IPS-NIHi7 (cell line): Measurements from ENCODE around the gene KBTBD4.
"Not testable (repeated sequence)": the region's sequence is repeated elsewhere in the genome, so short reads cannot be mapped to it uniquely, and the experiment has no call there.

Source experiments
- DNase-seq: peaks from one replicate; pipeline ENCODE4 v3.0.0; 2012; ENCODE audit warnings: mixed read lengths; ENCODE audit errors: extremely low spot score

The KBTBD4 gene

DNA sequence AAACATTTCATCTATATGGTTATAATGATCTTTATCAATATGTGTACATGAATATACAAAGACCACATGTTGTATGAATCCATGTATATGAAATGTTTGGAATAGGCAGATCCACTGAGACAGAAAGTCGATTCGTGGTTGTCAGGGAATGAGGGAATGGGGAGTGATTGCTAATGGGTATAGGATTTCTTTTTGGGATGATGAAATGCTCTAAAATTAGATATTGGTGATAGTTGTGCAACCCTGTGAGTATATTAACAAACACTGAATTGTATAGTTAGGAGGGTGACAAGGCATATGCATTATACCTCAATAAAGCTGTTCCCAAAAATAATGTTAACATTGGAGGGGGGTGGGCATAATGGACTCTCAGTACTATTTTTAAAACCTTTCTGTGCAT lies 18.3 kb downstream of the KBTBD4 start:
- DNase-seq = no peak

DNA sequence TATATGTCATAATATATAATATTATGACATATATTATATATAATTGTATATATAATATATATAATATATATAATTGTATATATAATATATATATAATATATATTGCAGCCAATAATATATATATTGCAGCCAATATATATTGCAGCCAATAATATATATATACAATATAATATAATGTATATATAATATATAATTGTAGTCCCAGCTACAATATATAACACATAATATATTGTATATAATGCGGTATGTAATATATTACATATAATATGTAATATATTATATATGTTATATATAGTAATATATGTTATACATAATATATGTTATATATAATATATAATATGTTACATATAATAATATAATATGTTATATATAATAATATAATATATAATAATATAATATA lies 20.1 kb downstream of the KBTBD4 start:
- no peak for DNase-seq

DNA sequence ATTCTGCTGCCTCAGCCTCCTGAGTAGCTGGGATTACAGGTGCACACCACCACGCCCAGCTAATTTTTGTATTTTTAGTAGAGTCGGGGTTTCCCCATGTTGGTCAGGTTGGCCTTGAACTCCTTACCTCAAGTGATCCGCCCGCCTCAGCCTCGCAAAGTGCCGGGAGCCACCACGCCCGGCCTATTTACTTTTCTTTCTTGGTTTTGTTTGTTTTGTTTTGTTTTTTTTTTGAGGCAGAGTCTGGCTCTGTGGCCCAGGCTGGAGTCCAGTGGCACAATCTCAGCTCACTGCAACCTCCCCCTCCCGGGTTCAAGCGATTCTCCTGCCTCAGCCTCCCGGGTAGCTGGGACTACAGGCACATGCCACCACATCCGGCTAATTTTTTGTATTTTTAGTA lies 21.8 kb downstream of the KBTBD4 start:
- not testable (repeated sequence) for DNase-seq

DNA sequence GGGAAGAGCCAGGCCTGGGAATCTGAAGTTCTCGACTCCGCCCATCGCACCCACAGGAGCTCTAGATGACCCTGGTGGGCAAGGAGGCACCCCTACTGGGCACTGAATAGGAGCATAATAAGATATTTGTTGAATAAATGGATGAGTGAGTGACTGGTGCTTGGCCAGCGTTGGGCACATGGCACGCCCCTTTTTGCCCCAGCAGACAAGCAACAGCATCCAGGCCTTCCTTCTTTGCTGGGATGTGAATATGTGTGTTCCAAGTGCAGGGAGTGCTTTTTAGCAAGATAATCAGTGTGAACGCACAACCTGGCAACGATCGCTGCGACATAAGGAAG lies 25.4 kb downstream of the KBTBD4 start:
- DNase-seq = peak; percentile 59

DNA sequence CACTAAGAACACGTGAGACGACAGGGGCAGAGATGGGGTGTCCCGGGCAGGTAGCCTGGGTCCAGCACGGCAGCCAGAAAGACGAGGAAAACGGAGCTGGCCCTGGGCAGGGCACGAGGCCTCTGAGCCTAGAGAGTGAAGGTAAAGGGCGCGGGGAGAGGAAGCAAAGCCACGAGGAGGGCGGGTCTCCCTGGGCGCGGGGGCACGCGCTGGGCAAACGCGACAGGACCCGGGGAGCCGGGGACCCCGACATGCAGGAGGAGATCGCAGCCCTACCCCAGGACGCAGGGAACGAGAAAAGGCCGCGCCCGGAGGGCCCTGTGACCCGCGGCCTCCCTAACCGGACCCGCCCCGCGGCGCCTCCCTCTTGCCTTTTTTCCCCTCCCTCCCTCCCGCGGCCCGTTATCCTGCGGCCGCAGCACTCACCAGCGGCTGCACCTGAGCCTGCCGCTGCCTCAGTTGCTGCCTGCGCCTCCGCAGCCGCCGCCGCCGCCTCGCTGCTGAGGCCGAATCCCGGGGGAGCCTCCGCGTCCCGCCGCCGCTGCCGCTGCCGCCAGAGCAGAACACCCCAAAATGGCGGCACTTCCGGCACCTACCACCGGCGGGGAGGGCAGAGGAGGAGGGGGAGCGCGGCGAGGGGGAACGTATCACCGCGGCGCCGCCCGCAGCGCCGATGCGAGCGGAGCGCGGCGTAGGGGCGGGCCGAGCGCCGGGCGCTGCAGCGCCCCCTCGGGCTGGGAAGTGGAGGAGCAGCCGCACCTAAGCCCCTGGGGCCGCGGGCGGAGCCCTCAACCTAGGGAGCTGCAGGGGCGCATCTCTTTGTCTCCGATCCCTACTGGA lies 26.0 kb downstream of the KBTBD4 start, which contains the start of gene CELF1:
Gene CELF1 (minus strand): TSS at position 567 of the 840 bp plus-strand sequence. CDS start 53,609 bp downstream, outside the sequence.
- DNase-seq = peak; percentile 92

DNA sequence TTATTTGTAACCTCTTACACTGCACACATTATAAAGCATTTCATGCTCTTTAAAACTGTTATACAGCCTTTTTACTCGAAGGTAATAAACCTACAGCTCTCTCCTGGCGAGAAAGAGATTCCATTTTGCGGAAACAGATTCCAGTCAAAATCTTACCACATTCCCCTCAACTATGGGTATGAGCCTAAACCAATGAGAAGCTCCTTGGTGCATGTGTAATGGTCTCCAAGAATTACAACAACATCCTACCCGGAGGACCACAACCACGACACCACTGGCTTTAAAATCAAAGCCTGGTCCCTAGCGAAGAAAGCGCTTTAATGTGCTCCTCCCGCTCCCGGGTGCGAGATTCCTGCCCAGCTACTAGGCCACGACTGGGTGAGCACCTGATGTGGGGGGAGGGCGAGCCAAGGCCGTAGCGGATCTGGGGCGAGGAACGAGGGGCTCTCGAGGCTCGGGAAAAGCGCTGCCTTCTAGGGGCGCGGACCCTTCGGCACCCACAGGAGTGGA lies 26.7 kb downstream of the KBTBD4 start:
- DNase-seq = peak; percentile 30

DNA sequence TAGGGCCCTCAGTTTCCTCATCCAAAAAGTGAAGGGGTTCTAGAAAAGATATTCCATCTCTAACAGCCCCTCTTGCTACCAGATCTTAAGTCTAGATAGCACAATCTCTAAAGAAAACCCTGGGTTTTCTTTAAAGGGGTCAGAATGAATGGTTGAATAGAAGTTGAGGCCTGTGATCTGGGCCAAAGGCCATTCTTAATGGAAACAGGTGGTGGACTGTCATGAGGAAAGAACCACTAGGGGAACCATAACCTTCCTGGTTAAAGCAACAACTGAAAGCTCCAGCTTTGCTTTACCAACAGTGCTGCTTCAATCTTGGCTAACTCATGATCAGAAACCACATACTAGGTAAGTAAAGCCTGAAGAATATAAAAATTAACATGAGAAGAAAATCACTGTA lies 27.7 kb downstream of the KBTBD4 start:
- DNase-seq = peak; percentile 34

DNA sequence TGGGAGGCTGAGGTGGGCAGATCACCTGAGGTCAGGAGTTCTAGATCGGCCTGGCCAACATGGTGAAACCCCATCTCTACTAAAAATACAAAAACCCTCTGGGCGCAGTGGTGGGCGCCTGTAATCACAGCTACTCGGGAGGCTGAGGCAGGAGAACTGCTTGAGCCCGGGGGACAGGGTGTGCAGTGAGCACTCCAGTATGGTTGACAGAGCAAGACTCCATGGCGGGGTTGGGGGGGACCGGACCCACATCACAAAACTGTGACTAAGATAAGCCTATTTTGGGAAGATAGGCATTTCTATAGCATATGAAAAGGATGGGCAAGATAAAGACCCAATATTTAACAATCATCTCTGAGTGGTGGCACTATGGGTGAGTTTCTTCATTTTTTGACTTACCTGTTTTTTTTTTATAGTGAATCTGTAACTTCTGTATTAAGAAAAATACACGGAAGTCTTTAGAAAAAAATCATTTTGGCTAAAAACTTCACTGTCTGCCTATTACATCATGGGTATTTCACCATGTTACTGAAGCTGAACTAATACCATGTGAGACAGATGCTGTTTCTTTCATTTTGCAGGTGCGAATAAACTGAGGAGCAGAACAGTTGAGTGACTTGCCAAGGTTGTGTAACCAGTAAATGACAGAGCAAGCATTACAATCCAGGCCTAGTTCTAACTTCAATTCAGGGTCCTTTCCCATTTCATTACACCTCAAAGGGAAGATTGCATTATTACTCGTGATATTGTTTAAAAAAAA lies 28.3 kb downstream of the KBTBD4 start:
- DNase-seq = no peak

DNA sequence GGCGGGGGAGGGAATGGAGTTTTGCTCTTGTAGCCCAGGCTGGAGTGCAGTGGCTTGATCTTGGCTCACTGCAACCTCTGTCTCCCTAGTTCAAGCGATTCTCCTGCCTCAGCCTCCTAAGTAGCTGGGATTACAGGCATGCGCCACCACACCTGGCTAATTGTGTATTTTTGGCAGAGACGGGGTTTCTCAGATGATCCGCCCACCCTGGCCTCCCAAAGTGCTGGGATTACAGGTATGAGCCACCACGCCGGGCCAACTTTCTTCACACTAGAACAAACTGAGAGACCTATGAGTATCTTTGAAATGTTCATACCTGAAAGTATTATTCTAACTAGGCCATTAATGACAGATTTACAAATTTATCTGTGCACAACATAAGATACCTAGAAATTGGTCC lies 32.5 kb downstream of the KBTBD4 start:
- not testable (repeated sequence) for DNase-seq

DNA sequence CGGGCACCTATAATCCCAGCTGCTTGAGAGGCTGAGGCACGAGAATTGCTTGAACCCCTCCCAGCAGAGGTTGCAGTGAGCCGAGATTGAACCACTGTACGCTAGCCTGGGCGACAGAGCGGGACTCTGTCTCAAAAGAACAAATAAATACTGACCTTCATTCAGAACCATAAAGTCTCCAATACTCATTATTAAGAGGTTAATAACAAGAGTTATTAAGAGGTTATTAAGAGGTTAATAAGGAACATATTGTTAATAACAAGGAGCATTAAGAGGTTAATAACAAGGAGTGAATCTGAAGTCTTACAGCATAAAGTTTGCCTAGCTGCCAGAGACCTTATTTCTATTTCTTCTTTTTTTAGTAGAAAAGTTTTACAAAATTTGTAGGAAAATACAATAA lies 33.5 kb downstream of the KBTBD4 start:
- DNase-seq = no peak

DNA sequence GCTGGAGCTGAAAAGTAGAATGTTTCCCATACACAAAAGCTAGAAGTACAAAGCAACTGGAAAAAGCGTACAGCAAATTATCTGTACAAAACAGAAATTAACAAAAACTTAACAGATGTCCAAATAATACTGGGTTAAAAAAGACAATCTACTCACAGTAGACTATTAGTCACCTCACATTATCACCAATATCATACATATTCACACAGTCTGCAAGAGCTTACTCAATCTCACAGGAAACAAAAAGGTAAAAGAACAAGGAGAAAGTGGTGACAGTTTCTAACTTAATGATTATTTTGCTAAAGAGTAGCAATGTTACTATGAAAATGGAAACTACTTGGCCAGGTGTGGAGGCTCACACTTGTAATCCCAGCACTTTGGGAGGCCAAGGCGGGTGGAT lies 37.7 kb downstream of the KBTBD4 start:
- no peak for DNase-seq

DNA sequence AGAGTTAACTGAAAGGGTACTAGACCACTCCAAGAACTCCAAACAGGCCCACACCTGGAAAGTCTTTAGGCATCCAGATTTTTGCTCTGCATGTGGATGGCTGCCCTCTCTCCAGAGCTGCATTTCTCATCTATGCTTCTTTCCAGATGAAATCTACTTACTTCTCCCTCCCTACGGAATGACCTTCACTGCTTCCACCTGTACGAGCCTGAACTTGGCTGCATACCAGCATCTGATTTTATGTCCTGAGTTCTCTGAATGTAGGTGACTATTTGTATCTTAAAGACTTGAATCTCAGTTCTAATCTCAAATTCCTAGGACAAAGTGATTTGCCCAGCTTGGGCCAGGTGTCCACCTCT lies 39.1 kb downstream of the KBTBD4 start:
- no peak for DNase-seq

DNA sequence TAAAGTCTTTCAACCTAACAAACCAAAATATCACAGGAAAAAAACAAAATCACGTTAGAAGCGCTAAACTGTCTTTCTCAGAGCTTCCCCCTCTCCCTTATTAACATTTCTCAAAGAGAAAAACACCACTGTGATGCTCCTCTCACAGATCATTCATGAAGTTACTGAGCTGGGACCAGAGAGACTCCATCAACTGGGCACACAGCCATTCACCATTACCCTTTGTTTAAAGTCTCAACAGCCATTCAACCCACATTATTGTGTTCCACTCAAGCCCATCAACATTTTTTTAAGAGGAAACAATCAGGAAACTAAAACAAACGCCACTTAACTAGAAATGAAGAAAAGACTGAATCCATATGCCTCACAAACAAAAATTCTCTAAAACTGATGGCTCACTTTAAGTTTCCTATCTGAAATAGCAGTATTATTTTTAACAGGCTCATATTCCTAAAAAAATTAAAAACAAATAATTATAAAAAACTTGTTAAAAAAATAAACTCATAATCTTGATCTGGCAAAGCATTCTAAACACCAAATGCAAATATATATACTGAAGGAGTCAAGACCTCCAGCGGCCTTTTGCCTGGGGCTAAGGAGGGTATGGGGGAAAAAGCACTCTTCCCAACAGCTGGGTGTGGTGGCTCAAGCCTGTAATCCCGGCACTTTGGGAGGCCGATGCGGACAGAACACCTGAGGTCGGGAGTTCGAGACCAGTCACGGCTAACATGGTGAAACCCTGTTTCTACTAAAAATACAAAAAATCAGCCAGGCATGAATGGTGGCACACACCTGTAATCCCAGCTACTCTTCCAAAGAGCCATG lies 39.8 kb downstream of the KBTBD4 start:
- DNase-seq = no peak

DNA sequence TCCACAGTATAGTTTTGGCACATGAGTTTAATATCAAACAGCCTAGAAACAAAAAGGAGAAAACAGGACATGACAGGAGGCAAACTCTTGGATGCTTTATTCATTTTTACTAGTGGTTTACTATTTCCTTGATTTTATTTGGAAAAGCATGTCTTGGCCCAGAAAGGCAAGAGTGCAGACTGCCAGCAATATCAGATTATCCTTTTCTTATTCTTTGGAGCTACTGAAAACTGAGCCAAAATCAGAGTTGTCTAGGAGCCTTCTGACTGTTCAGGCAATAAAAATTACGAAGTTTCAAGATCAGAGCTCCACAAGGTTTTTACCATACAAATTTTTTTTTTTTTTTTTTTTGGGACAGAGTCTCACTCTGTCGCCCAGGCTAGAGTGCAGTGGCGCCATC lies 41.9 kb downstream of the KBTBD4 start:
- DNase-seq = no peak

DNA sequence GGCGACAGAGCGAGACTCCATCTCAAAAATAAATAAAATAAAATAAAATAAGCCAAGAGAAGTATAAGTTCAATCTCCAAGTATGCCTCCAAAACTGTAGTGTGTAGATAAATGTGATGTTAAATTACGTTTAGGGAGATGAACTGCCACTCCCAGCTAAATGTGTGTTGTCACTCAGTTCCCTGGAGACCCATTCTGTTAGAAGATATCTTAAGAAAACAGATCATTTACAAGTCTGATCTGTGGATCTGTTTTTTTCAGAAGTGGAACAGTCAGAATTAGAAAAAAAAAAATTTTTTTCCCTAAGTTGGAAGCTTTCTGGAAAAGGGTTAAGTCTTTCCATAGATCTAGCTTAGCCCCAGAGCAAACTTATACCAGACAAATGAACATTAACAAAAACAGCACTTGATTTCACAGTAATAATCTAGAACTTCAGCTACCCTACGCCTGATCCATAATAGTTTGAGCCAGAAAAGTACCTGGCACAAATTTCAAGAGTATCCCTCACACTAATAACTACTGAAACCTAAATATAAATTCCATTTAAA lies 44.0 kb downstream of the KBTBD4 start:
- no peak for DNase-seq

DNA sequence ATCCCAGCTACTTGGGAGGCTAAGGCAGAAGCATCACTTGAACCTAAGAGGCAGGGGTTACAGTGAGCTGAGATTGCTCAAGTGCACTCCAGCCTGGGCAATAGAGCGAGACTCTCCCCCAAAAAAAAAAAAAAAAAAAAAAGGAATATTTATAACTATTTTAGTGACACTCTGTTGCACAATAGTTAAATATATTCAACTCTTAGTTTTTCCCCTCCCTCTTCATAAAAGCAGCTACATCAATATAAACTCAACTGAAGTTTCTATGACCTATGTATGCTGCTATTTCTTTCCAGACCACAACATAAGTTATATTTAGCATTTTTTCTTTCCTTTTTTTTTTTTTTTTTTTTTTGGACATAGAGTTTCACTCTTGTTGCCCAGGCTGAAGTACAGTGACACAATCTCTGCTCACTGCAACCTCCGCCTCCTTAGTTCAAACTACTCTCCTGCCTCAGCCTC lies 45.0 kb downstream of the KBTBD4 start:
- DNase-seq = no peak

DNA sequence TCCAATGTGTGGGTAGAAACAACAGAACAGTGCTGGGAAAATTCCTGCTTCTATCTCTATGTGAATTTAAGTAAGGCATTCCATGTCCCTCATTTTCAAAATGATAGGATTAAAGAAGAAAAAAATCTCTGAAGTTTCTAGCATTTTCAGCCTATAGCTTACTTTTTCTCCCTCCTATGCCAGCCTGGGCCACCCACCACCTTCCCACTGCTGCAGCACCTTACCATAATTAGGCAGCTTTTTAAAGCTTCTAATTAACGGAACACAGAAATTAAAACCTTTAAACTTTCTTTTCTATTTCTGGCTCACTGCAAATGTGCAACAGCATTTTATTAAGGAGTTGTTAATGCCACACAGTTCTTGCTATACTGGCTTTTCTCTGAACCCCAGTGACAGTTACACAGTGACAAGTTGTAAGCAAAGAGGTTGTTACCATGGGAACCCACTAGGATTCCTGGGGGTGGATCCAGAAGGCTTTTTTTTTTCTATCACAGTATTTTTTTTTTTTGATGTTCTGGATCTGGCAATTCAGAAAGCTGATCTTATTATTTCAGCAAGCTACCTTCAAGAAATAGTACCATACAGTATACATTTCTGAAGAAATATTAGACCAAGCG lies 46.1 kb downstream of the KBTBD4 start:
- no peak for DNase-seq

DNA sequence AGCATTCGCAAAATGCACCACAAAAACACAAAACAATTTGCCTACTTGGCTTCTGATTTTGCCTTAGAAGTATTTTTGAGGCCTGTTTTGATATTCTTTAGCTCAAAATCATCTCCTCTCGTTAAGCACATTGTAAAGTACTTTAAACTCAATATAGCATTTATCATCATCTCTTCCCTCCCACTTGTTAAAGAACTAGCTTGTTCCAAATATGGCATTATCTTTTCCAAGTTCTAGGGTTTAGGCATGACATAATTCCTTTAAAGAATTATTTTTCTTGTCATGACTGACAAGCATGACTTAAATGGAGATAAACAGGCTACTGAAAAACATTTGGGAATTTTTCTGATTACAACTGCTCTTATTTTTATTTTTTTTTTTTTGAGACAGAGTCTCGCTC lies 47.1 kb downstream of the KBTBD4 start:
- no peak for DNase-seq

DNA sequence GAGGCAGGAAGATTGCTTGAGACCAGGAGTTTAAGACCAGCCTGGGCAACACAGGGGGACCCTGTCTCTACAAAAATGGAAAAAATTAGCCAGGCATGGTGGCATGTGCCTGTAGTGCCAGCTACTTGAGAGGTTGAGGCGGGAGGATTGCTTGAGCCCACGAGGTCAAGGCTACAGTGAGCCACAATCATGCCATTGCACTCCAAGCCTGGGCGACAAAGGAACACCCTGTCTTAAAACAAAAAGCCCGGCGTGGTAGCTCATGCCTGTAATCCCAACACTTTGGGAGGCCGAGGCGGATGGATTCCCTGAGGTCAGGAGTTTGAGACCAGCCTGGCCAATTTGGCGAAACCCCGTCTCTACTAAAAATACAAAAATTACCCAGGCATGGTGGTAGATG lies 48.0 kb downstream of the KBTBD4 start:
- not testable (repeated sequence) for DNase-seq

DNA sequence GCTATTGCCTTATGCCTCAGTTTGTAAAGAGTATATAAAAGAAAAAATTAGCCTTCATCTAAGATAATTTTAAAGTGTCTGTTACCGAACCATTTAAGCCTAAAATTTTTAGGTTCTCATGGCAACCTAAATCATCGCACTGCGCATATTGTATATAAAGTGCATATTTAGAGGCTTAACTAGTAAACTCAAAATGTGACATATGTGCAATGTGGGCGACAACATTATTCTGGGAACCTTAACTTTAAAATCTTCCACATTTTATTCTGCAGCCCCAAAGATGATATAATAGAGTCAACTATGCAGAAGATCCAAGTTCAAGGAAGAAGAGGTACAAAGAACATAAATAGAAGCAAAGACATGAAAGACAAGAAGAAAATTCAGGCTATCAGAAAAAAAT lies 48.8 kb downstream of the KBTBD4 start:
- DNase-seq = no peak

DNA sequence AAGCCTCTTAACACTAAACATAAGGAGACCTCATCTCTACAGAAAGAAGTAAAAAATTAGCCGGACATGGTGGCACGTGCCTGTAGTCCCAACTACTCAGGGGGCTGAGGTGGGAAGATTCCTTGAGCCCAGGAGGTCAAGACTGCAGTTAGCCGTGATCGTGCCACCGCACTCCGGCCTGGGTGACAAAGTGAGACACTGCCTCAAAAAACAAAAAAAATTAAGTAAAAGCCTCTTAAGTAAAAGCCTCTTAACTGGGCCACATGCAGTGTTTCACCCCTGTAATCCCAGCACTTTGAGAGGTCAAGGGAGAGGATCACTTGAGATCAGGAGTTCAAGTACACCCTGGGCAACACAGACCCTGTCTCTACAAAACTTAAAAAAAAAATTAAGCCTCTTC lies 51.6 kb downstream of the KBTBD4 start:
- no peak for DNase-seq
